Esophagus muscularis mucosa (tissue), 4 donors: ENCODE results near the gene RGS3. TPM values are rescaled to one million over a fixed set of nuclear protein-coding genes. Genes with fewer than 3 reads are reported as not detected.
A peak's percentile ranks its signal among the peaks of the same experiment; 100 is the strongest.

Experiments
- DNase-seq: peaks from one replicate; pipeline ENCODE4 v3.0.0-alpha.2; 2017; ENCODE audit errors: extremely low spot score
- H3K27ac ChIP-seq, 4 donors: fragments of 200-600 bp; sonication (generic); replicated peaks in 1 of 4; 1 replicate in 3 of 4; 2 replicates in 1 of 4; pipeline ENCODE4 v1.5.1; 2016 to 2019; ENCODE audit warnings: mild to moderate bottlenecking in 1 of 4
- H3K27me3 ChIP-seq, 4 donors: fragments of 200-600 bp; sonication (generic); one replicate each; pipeline versions ENCODE4 v1.5.1 to v1.6.0; 2016 to 2019
- H3K36me3 ChIP-seq, 4 donors: fragments of 200-600 bp; sonication (generic); one replicate each; pipeline ENCODE4 v1.5.1; 2016 to 2019
- H3K4me1 ChIP-seq, 4 donors: fragments of 200-600 bp; sonication (generic); one replicate each; pipeline ENCODE4 v1.5.1; 2016 to 2019
- H3K4me3 ChIP-seq, 4 donors: fragments of 200-600 bp; sonication (generic); 1 replicate in 2 of 4; 2 replicates in 2 of 4; pipeline ENCODE4 v1.5.1; 2016 to 2019; ENCODE audit warnings: mild to moderate bottlenecking in 4 of 4, moderate library complexity in 1 of 4
- H3K9me3 ChIP-seq, 4 donors: fragments of 200-600 bp; sonication (generic); 1 replicate in 3 of 4; 2 replicates in 1 of 4; pipeline ENCODE4 v1.5.1; 2016 to 2019
- CTCF ChIP-seq, 3 experiments: fragments of 200-600 bp in 2 of 3; fragments of 450-650 bp in 1 of 3; sonication (generic) in 2 of 3; IDR thresholded peaks; one replicate each; pipeline ENCODE4 v1.5.1; 2017 to 2019; ENCODE audit warnings: antibody characterized with exemption in 3 of 3, mild to moderate bottlenecking in 2 of 3, moderate library complexity in 1 of 3
- EP300 ChIP-seq: sonication (generic); formaldehyde crosslinking; IDR thresholded peaks from one replicate; pipeline ENCODE4 v1.6.1; 2017; ENCODE audit warnings: antibody characterized with exemption
- POLR2A ChIP-seq: fragments of 450-650 bp; IDR thresholded peaks from one replicate; pipeline ENCODE4 v1.6.1; 2017; ENCODE audit warnings: antibody characterized with exemption, moderate library complexity, mild to moderate bottlenecking, low read depth
- POLR2AphosphoS5 ChIP-seq, 2 donors: sonication (generic); formaldehyde crosslinking; IDR thresholded peaks; one replicate each; pipeline ENCODE4 v1.6.1; 2017; ENCODE audit warnings: antibody characterized with exemption in 2 of 2
- WGBS: methylation state at CpG from one replicate; pipeline ENCODE4 v1.1.5; 2018; 5-methylcytosine and 5-hydroxymethylcytosine counted together
- intact Hi-C: fragments of 100-400 bp; cut with DNase I; formaldehyde crosslinking; loops from one replicate; pipeline ENCODE4 v1.15.1; 2023
- total RNA-seq, 4 donors: library from RNA; depleted of rRNA; stranded (reverse); fragments of >200 nt; gene quantifications; one replicate each; pipeline versions ENCODE4 v1.1.0 to v1.2.1, GENCODE V29; 2016

RGS3 gene
- total RNA-seq, 4 donors from 2014 or later, result 37.3 to 121 (median 68.5) TPM

GRCh38 chr9:113479174-113479621 is 15.7 kb downstream of the RGS3 start:
- TF ChIP-seq POLR2A (no peak), POLR2AphosphoS5 (IDR thresholded peaks at IDR 0.05) (no peak), EP300 (no peak), CTCF (IDR thresholded peaks at IDR 0.05) (no peak)
- Histone ChIP-seq H3K4me1 (peaks cover 37 to 80% (median 62%) of the 10 kb centered on the region in 4 donors), H3K27me3 (no peaks in the 10 kb centered on the region), H3K27ac (peak overlapping the region in 2 of 4 donors; percentile 13 to 32), H3K4me3 (no peak overlapping the region), H3K36me3 (no peaks in the 10 kb centered on the region), H3K9me3 (no peaks in the 10 kb centered on the region)
- intact Hi-C loops, result no loop called here
- WGBS, result 86% methylated on average over 5 of the region's 7 CpGs
- DNase-seq, result no peak

GRCh38 chr9:113480612-113481011 is 17.1 kb downstream of the RGS3 start:
- Histone ChIP-seq H3K27me3 (no peaks in the 10 kb centered on the region), H3K4me3 (no peak overlapping the region), H3K27ac (peak overlapping the region in 1 of 4 donors; percentile 90), H3K4me1 (peaks cover 44 to 80% (median 66%) of the 10 kb centered on the region in 4 donors), H3K36me3 (no peaks in the 10 kb centered on the region), H3K9me3 (no peaks in the 10 kb centered on the region)
- TF ChIP-seq POLR2A, result no peak
- TF ChIP-seq CTCF (IDR thresholded peaks at IDR 0.05), result no peak
- no peak for TF ChIP-seq EP300
- TF ChIP-seq POLR2AphosphoS5 (IDR thresholded peaks at IDR 0.05), result no peak
- 95% methylated on average over 4 of the region's 4 CpGs for WGBS
- intact Hi-C loops, result no loop called here
- DNase-seq, result no peak

GRCh38 chr9:113481176-113481787 is 17.8 kb downstream of the RGS3 start:
- H3K9me3 ChIP-seq, result no peaks in the 10 kb centered on the region
- WGBS, result 85% methylated on average over 5 of the region's 7 CpGs
- H3K27me3 ChIP-seq, result no peaks in the 10 kb centered on the region
- H3K4me3 ChIP-seq, result no peak overlapping the region
- TF ChIP-seq CTCF (IDR thresholded peaks at IDR 0.05), result no peak
- no peak for TF ChIP-seq POLR2A
- no peak for TF ChIP-seq POLR2AphosphoS5 (IDR thresholded peaks at IDR 0.05)
- no peak for TF ChIP-seq EP300
- intact Hi-C loops, result no loop called here
- DNase-seq, result no peak
- H3K36me3 ChIP-seq, result no peaks in the 10 kb centered on the region
- H3K4me1 ChIP-seq, result peaks cover 45 to 83% (median 71%) of the 10 kb centered on the region in 4 donors
- H3K27ac ChIP-seq, result peak overlapping the region in 2 of 4 donors; percentile 7 to 90

GRCh38 chr9:113482341-113482740 is 18.8 kb downstream of the RGS3 start:
- no peaks in the 10 kb centered on the region for H3K36me3 ChIP-seq
- H3K4me3 ChIP-seq, result no peak overlapping the region
- TF ChIP-seq EP300 (no peak), CTCF (IDR thresholded peaks at IDR 0.05) (no peak), POLR2AphosphoS5 (IDR thresholded peaks at IDR 0.05) (no peak), POLR2A (no peak)
- H3K27me3 ChIP-seq, result no peaks in the 10 kb centered on the region
- peaks cover 43 to 80% (median 65%) of the 10 kb centered on the region in 4 donors for H3K4me1 ChIP-seq
- H3K9me3 ChIP-seq, result no peaks in the 10 kb centered on the region
- WGBS, result 98% methylated on average over 10 of the region's 10 CpGs
- peak overlapping the region; percentile 85 to 90 (median 87) for H3K27ac ChIP-seq
- DNase-seq, result no peak
- intact Hi-C loops, result no loop called here
